B cell (primary cell): ENCODE measurements around the gene BTBD6. TPM values are rescaled to one million over a fixed set of nuclear protein-coding genes. Genes with fewer than 3 reads are reported as not detected.

Experiments
- ATAC-seq: fragments of 200-7000 bp; cut with Tn5 transposase; one replicate; pipeline ENCODE4 v1.10.0; 2021; ENCODE audit warnings: low read depth, mild to moderate bottlenecking, moderate number of reproducible peaks, moderate library complexity
- CTCF ChIA-PET: fragments of 350-600 bp; sonication (Branson Sonifier 250); formaldehyde crosslinking; loops from one replicate; lab custom pipeline; 2021; ENCODE audit warnings: antibody characterized with exemption, inconsistent platforms; lab: Charles Lee
- POLR2A ChIA-PET: fragments of 350-600 bp; sonication (Branson Sonifier 250); formaldehyde crosslinking; loops from one replicate; lab custom pipeline; 2021; ENCODE audit warnings: antibody characterized with exemption; lab: Charles Lee
- DNase-seq: peaks from one replicate; pipeline ENCODE4 v3.0.0; 2013
- H2AFZ ChIP-seq: 2 replicates; pipeline ENCODE4 v1.6.1; 2012; ENCODE audit warnings: mild to moderate bottlenecking, low read depth, low read length; ENCODE audit not compliant: insufficient read depth, poor library complexity, severe bottlenecking
- H3K27ac ChIP-seq, 2 donors: 1 replicate in 1 of 2; 2 replicates in 1 of 2; pipeline ENCODE4 v1.5.1; 2012 to 2013; ENCODE audit warnings: low read length in 2 of 2, mild to moderate bottlenecking in 2 of 2, moderate library complexity in 1 of 2
- H3K27me3 ChIP-seq, 4 experiments: fragments of 200-600 bp in 1 of 4; sonication (generic) in 1 of 4; replicated peaks in 1 of 4; 1 replicate in 2 of 4; 2 replicates in 2 of 4; pipeline versions ENCODE4 v1.6.1 to v1.7.0; 2013 to 2016; ENCODE audit warnings: low read length in 3 of 4, mild to moderate bottlenecking in 2 of 4, mixed read lengths in 1 of 4, moderate library complexity in 1 of 4; ENCODE audit not compliant: insufficient read depth in 4 of 4, control insufficient read depth in 3 of 4; ENCODE audit errors: control extremely low read depth in 1 of 4
- H3K36me3 ChIP-seq, 2 experiments: replicated peaks in 1 of 2; 1 replicate in 1 of 2; 2 replicates in 1 of 2; pipeline versions ENCODE4 v1.6.1 to v1.7.1; 2013; ENCODE audit warnings: low read length in 1 of 2; ENCODE audit not compliant: insufficient read depth in 2 of 2, control insufficient read depth in 1 of 2; ENCODE audit errors: control extremely low read depth in 1 of 2, extremely low read depth in 1 of 2
- H3K4me1 ChIP-seq, 2 donors: fragments of 200-600 bp in 1 of 2; sonication (generic) in 1 of 2; 1 replicate in 1 of 2; 2 replicates in 1 of 2; pipeline versions ENCODE4 v1.5.1 to v1.6.1; 2013 to 2017; ENCODE audit warnings: low read length in 2 of 2; ENCODE audit not compliant: control insufficient read depth in 2 of 2, insufficient read depth in 2 of 2
- H3K4me2 ChIP-seq: replicated peaks from 2 replicates; pipeline ENCODE3; 2012; ENCODE audit warnings: mild to moderate bottlenecking, low read depth, low read length; ENCODE audit not compliant: poor library complexity, severe bottlenecking
- H3K4me3 ChIP-seq, 5 experiments: fragments of 200-600 bp in 1 of 5; sonication (generic) in 1 of 5; 1 replicate in 3 of 5; 2 replicates in 2 of 5; pipeline versions ENCODE4 v1.5.1 to v1.7.0; 2011 to 2016; ENCODE audit warnings: low read length in 4 of 5, mild to moderate bottlenecking in 4 of 5, low read depth in 2 of 5, control low read depth in 1 of 5, moderate library complexity in 1 of 5; ENCODE audit not compliant: insufficient read depth in 1 of 5; ENCODE audit errors: control extremely low read depth in 1 of 5, extremely low read depth in 1 of 5
- H3K79me2 ChIP-seq: fragments of 200-600 bp; sonication (generic); one replicate; pipeline ENCODE4 v1.6.0; 2016; ENCODE audit warnings: low read length; ENCODE audit not compliant: control insufficient read depth, insufficient read depth
- H3K9ac ChIP-seq: fragments of 200-600 bp; sonication (generic); 2 replicates; pipeline ENCODE4 v1.6.1; 2017; ENCODE audit warnings: mild to moderate bottlenecking, low read length, moderate library complexity
- H3K9me3 ChIP-seq, 3 donors: one replicate each; pipeline versions ENCODE4 v1.6.1 to v1.7.1; 2013; ENCODE audit warnings: low read length in 2 of 3; ENCODE audit not compliant: control insufficient read depth in 2 of 3, insufficient read depth in 1 of 3; ENCODE audit errors: control extremely low read depth in 1 of 3
- H4K20me1 ChIP-seq: 2 replicates; pipeline ENCODE4 v1.6.0; 2012; ENCODE audit warnings: mild to moderate bottlenecking, low read length; ENCODE audit not compliant: insufficient read depth, control insufficient read depth, poor library complexity, severe bottlenecking
- H3K27ac Mint-ChIP-seq: one replicate; pipeline ENCODE4 v1.8.0; 2021; ENCODE audit warnings: mixed read lengths
- H3K27me3 Mint-ChIP-seq: one replicate; pipeline ENCODE4 v1.8.0; 2021; ENCODE audit warnings: mixed read lengths
- H3K4me1 Mint-ChIP-seq: one replicate; pipeline ENCODE4 v1.8.0; 2021; ENCODE audit warnings: mixed read lengths
- H3K4me3 Mint-ChIP-seq: one replicate; pipeline ENCODE4 v1.8.0; 2021; ENCODE audit warnings: mixed read lengths
- H3K9me3 Mint-ChIP-seq: one replicate; pipeline ENCODE4 v1.8.0; 2022; ENCODE audit warnings: mixed read lengths; ENCODE audit not compliant: insufficient read depth
- CTCF ChIP-seq: fragments of 200-600 bp; IDR thresholded peaks from one replicate; pipeline ENCODE4 v1.8.0; 2022; ENCODE audit warnings: antibody characterized with exemption, mild to moderate bottlenecking
- EZH2 ChIP-seq: IDR thresholded peaks from 2 replicates; pipeline ENCODE4 v1.6.1; 2012; ENCODE audit warnings: borderline replicate concordance, low read depth, mild to moderate bottlenecking, moderate library complexity, low read length; ENCODE audit not compliant: insufficient read depth, poor library complexity, severe bottlenecking
- whole genome bisulfite sequencing: methylation state at CpG from one replicate; pipeline ENCODE4 v1.1.5; 2013; ENCODE audit warnings: missing lambda C conversion rate; ENCODE audit not compliant: insufficient coverage; 5-methylcytosine and 5-hydroxymethylcytosine counted together
- intact Hi-C: fragments of 100-400 bp; cut with micrococcal nuclease; formaldehyde crosslinking; loops from one replicate; pipeline ENCODE4 v1.10.0; 2022
- polyA plus RNA-seq: library from polyadenylated mRNA; depleted of rRNA; stranded (reverse); fragments of >200 nt; gene quantifications from 2 replicates; pipeline ENCODE4 v1.2.3, GENCODE V29; 2012
- total RNA-seq, 2 donors: library from RNA; stranded (reverse); fragments of 120-200 nt in 1 of 2; gene quantifications; 1 replicate in 1 of 2; 2 replicates in 1 of 2; pipeline versions ENCODE4 v1.2.3 to v1.2.4, GENCODE V29; 2013 to 2022

BTBD6 gene
- total and polyA plus RNA-seq, 2 donors (not counting 1 experiment from before 2014, with no cell fraction given) = 33.4 to 36.1 TPM

GRCh38 chr14:105219043-105219612 lies 29.2 kb upstream of the BTBD6 start:
- WGBS = 97% methylated on average over 27 of the region's 29 CpGs
- Histone ChIP-seq H4K20me1 (peaks cover 18% of the 10 kb centered on the region), H3K9ac (no peak overlapping the region), H3K4me1 (no peaks in the 10 kb centered on the region), H3K4me3 (no peak overlapping the region), H3K36me3 (peaks cover 2 to 41% of the 10 kb centered on the region in 2 experiments), H3K9me3 (peaks cover 0 to 7% (median 0%) of the 10 kb centered on the region in 3 donors), H3K4me2 (no peak overlapping the region), H3K27ac (no peak overlapping the region), H3K27me3 (no peaks in the 10 kb centered on the region), H3K79me2 (peaks cover 8% of the 10 kb centered on the region), H2AFZ (no peak overlapping the region)
- intact Hi-C loops = no loop called here
- no peak overlapping the region for H3K27ac Mint-ChIP-seq
- H3K4me1 Mint-ChIP-seq = no peaks in the 10 kb centered on the region
- CTCF ChIA-PET = interaction anchor here (1.0 kb wide), 1 partner anchor 16 kb away, joined by 3 read pairs; no protein-coding TSS in a partner anchor
- no peaks in the 10 kb centered on the region for H3K27me3 Mint-ChIP-seq
- no peak for DNase-seq
- no peaks in the 10 kb centered on the region for H3K9me3 Mint-ChIP-seq
- POLR2A ChIA-PET = no interaction called here
- ATAC-seq = no peak
- no peak for TF ChIP-seq CTCF
- H3K4me3 Mint-ChIP-seq = no peak overlapping the region

- intact Hi-C loops = no loop called here
- Histone ChIP-seq H3K36me3 (peaks cover 2 to 41% of the 10 kb centered on the region in 2 experiments), H3K79me2 (peaks cover 8% of the 10 kb centered on the region), H2AFZ (no peak overlapping the region), H3K4me2 (no peak overlapping the region), H3K4me3 (no peak overlapping the region), H3K9ac (no peak overlapping the region), H4K20me1 (peaks cover 12% of the 10 kb centered on the region), H3K27ac (no peak overlapping the region), H3K4me1 (no peaks in the 10 kb centered on the region), H3K27me3 (no peaks in the 10 kb centered on the region), H3K9me3 (peaks cover 0 to 7% (median 0%) of the 10 kb centered on the region in 3 donors)
- ChIA-PET CTCF (no interaction called here), POLR2A (no interaction called here)
- Mint-ChIP-seq H3K4me1 (no peaks in the 10 kb centered on the region), H3K9me3 (no peaks in the 10 kb centered on the region), H3K27ac (no peak overlapping the region), H3K4me3 (no peak overlapping the region), H3K27me3 (no peaks in the 10 kb centered on the region)
- TF ChIP-seq CTCF = no peak
- no peak for TF ChIP-seq EZH2
- ATAC-seq = no peak
- no peak for DNase-seq
- WGBS = 99% methylated on average over 17 of the region's 17 CpGs
Measured at GRCh38 chr14:105219753-105220152, 28.6 kb upstream of the BTBD6 start.
